A673 (cell line): Measurements from ENCODE around the gene SLC19A1.

Experiments used
- EZH2 ChIP-seq: fragments of 200-600 bp; sonication (generic); IDR thresholded peaks from 2 replicates; pipeline ENCODE4 v1.6.1; 2017; ENCODE audit warnings: borderline replicate concordance, low read depth, mild to moderate bottlenecking, mixed read lengths, antibody characterized with exemption, low read length; ENCODE audit not compliant: poor library complexity, severe bottlenecking
- TF ChIP-seq, protein P1 (sequence below): fragments of 300-800, 200-600 bp; sonication (generic); conservative IDR thresholded peaks from 2 replicates; pipeline ENCODE4 v1.5.1; 2017; ENCODE audit warnings: low read depth, mild to moderate bottlenecking, antibody characterized with exemption, low read length, moderate library complexity, mixed read lengths

DNA sequence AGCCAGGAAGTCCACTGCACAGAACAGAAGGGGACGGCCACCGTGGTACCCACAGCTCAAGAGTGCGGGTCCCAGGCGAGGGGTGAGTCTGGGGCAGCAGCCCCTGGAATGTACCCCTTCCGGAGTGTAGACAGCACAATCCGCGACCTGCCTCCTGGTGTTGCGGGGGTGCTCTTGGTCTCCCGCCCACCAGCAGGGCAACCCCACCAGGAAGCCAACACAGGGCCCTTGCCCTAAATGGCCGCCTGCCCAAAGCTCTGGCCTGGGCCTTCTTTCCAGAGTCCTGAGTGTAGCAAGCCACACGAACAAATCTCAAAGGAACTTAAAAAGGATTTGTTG is 1.1 kb upstream of the SLC19A1 start:
- TF ChIP-seq, protein P1, sequence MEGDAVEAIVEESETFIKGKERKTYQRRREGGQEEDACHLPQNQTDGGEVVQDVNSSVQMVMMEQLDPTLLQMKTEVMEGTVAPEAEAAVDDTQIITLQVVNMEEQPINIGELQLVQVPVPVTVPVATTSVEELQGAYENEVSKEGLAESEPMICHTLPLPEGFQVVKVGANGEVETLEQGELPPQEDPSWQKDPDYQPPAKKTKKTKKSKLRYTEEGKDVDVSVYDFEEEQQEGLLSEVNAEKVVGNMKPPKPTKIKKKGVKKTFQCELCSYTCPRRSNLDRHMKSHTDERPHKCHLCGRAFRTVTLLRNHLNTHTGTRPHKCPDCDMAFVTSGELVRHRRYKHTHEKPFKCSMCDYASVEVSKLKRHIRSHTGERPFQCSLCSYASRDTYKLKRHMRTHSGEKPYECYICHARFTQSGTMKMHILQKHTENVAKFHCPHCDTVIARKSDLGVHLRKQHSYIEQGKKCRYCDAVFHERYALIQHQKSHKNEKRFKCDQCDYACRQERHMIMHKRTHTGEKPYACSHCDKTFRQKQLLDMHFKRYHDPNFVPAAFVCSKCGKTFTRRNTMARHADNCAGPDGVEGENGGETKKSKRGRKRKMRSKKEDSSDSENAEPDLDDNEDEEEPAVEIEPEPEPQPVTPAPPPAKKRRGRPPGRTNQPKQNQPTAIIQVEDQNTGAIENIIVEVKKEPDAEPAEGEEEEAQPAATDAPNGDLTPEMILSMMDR: no peak
- no peak for TF ChIP-seq EZH2
